H1 (cell line): ENCODE data around the gene TAOK1. TPM values are rescaled to one million over a fixed set of nuclear protein-coding genes. Genes with fewer than 3 reads are reported as not detected.

ENCODE experiments used
- CTCF ChIA-PET: fragments of 300-600 bp; sonication (Branson Sonifier 250); formaldehyde crosslinking; loops from one replicate; lab custom pipeline; 2021; ENCODE audit not compliant: partially characterized antibody; lab: Charles Lee
- POLR2A ChIA-PET: fragments of 300-600 bp; sonication (Branson Sonifier 250); formaldehyde crosslinking; loops from one replicate; lab custom pipeline; 2021; ENCODE audit warnings: inconsistent platforms; ENCODE audit not compliant: partially characterized antibody; lab: Charles Lee
- DNase-seq, 2 experiments: peaks; one replicate each; pipeline versions ENCODE4 v3.0.0 to v3.0.0-alpha.2; 2010 to 2022; ENCODE audit warnings: low spot score in 2 of 2, low read depth in 1 of 2, mixed read lengths in 1 of 2
- FAIRE-seq: peaks from 2 replicates; lab custom pipeline; 2011; peaks lifted over from hg19 to GRCh38; lab: Jason Lieb, UNC
- H2AFZ ChIP-seq: 2 replicates; pipeline ENCODE4 v1.8.1; 2012; ENCODE audit warnings: low read length, inconsistent platforms
- H2AK5ac ChIP-seq: 2 replicates; pipeline ENCODE4 v1.6.1; 2013; ENCODE audit warnings: low read depth, low read length
- H2BK120ac ChIP-seq: replicated peaks from 2 replicates; pipeline ENCODE3; 2013; ENCODE audit warnings: low read depth, low read length, inconsistent platforms
- H2BK12ac ChIP-seq: 2 replicates; pipeline ENCODE4 v1.6.1; 2013; ENCODE audit warnings: low read depth, low read length
- H2BK15ac ChIP-seq: 2 replicates; pipeline ENCODE4 v1.6.1; 2013; ENCODE audit warnings: low read length
- H2BK20ac ChIP-seq: 2 replicates; pipeline ENCODE4 v1.6.1; 2013; ENCODE audit warnings: low read length
- H2BK5ac ChIP-seq: 2 replicates; pipeline ENCODE4 v1.6.1; 2013; ENCODE audit warnings: low read depth, low read length
- H3K14ac ChIP-seq: 2 replicates; pipeline ENCODE4 v1.6.1; 2013; ENCODE audit warnings: inconsistent platforms; ENCODE audit not compliant: insufficient read length
- H3K18ac ChIP-seq: 2 replicates; pipeline ENCODE4 v1.6.1; 2013; ENCODE audit warnings: low read length; ENCODE audit errors: extremely low read depth
- H3K23ac ChIP-seq: 2 replicates; pipeline ENCODE4 v1.6.1; 2013; ENCODE audit warnings: inconsistent platforms; ENCODE audit not compliant: insufficient read length
- H3K23me2 ChIP-seq: 2 replicates; pipeline ENCODE4 v1.6.1; 2013; ENCODE audit warnings: low read depth, low read length
- H3K27ac ChIP-seq: 2 replicates; pipeline ENCODE4 v1.6.1; 2011; ENCODE audit warnings: low read depth, low read length, inconsistent platforms
- H3K27me3 ChIP-seq, 4 experiments: replicated peaks in 1 of 4; 1 replicate in 1 of 4; 2 replicates in 3 of 4; pipeline versions ENCODE4 v1.6.1 to v1.8.1; 2011 to 2013; ENCODE audit warnings: low read length in 3 of 4, mild to moderate bottlenecking in 3 of 4, inconsistent platforms in 2 of 4, mixed read lengths in 2 of 4, moderate library complexity in 1 of 4; ENCODE audit not compliant: control insufficient read depth in 3 of 4, insufficient read depth in 3 of 4; ENCODE audit errors: extremely low read depth in 1 of 4
- H3K36me3 ChIP-seq, 4 experiments: 2 replicates each; pipeline versions ENCODE4 v1.6.1 to v1.8.1; 2011 to 2013; ENCODE audit warnings: mild to moderate bottlenecking in 4 of 4, low read length in 3 of 4, moderate library complexity in 2 of 4, control low read depth in 1 of 4, inconsistent platforms in 1 of 4; ENCODE audit not compliant: insufficient read depth in 4 of 4, control insufficient read depth in 2 of 4
- H3K4ac ChIP-seq: replicated peaks from 2 replicates; pipeline ENCODE3; 2013; ENCODE audit warnings: low read length, low read depth, mixed read lengths, inconsistent platforms; ENCODE audit not compliant: insufficient read length
- H3K4me1 ChIP-seq, 4 experiments: replicated peaks in 1 of 4; 1 replicate in 1 of 4; 2 replicates in 3 of 4; pipeline versions ENCODE4 v1.6.1 to v1.8.1; 2011 to 2013; ENCODE audit warnings: low read length in 3 of 4, inconsistent platforms in 2 of 4, mixed read lengths in 1 of 4; ENCODE audit not compliant: insufficient read depth in 4 of 4, control insufficient read depth in 3 of 4
- H3K4me2 ChIP-seq, 2 experiments: 2 replicates each; pipeline versions ENCODE4 v1.6.1 to v1.8.1; 2011 to 2013; ENCODE audit warnings: low read depth in 2 of 2, low read length in 2 of 2, control low read depth in 1 of 2, inconsistent platforms in 1 of 2, mild to moderate bottlenecking in 1 of 2; ENCODE audit not compliant: insufficient read depth in 1 of 2
- H3K4me3 ChIP-seq, 4 experiments: fragments of 200-600, 300-600 bp in 1 of 4; sonication (generic), shearing (Covaris generic), sonication (Bioruptor Twin) in 1 of 4; 2 replicates each; pipeline versions ENCODE4 v1.5.1 to v1.8.1; 2011 to 2016; ENCODE audit warnings: low read length in 4 of 4, low read depth in 3 of 4, control low read depth in 2 of 4, inconsistent platforms in 2 of 4, mild to moderate bottlenecking in 2 of 4, mixed read lengths in 1 of 4, moderate library complexity in 1 of 4; ENCODE audit not compliant: insufficient read depth in 2 of 4; ENCODE audit errors: extremely low read depth in 1 of 4
- H3K56ac ChIP-seq: replicated peaks from 2 replicates; pipeline ENCODE3; 2013; ENCODE audit warnings: low read depth, mild to moderate bottlenecking, mixed read lengths, low read length, inconsistent platforms; ENCODE audit not compliant: insufficient read length
- H3K79me1 ChIP-seq: 2 replicates; pipeline ENCODE4 v1.6.1; 2013; ENCODE audit warnings: low read depth, low read length, control low read depth
- H3K79me2 ChIP-seq, 2 experiments: 2 replicates each; pipeline versions ENCODE4 v1.6.1 to v1.8.1; 2012 to 2013; ENCODE audit warnings: low read length in 2 of 2, mild to moderate bottlenecking in 2 of 2, inconsistent platforms in 1 of 2; ENCODE audit not compliant: insufficient read depth in 2 of 2, control insufficient read depth in 1 of 2
- H3K9ac ChIP-seq, 4 experiments: replicated peaks in 1 of 4; 1 replicate in 1 of 4; 2 replicates in 3 of 4; pipeline versions ENCODE4 v1.6.1 to v1.8.1; 2011 to 2013; ENCODE audit warnings: low read depth in 3 of 4, low read length in 3 of 4, control low read depth in 2 of 4, mild to moderate bottlenecking in 2 of 4, moderate library complexity in 2 of 4, inconsistent platforms in 1 of 4; ENCODE audit errors: extremely low read depth in 1 of 4
- H3K9me3 ChIP-seq, 2 experiments: 2 replicates each; pipeline versions ENCODE4 v1.6.1 to v1.8.1; 2012 to 2013; ENCODE audit warnings: mild to moderate bottlenecking in 2 of 2, moderate library complexity in 2 of 2, control low read depth in 1 of 2, inconsistent platforms in 1 of 2, low read depth in 1 of 2, low read length in 1 of 2, mixed read lengths in 1 of 2; ENCODE audit not compliant: insufficient read depth in 2 of 2
- H4K20me1 ChIP-seq, 2 experiments: replicated peaks in 1 of 2; 2 replicates each; pipeline versions ENCODE3 to v1.8.1; 2011 to 2013; ENCODE audit warnings: inconsistent platforms in 2 of 2, low read length in 2 of 2, mild to moderate bottlenecking in 1 of 2; ENCODE audit not compliant: insufficient read depth in 2 of 2, control insufficient read depth in 1 of 2
- H4K5ac ChIP-seq: 2 replicates; pipeline ENCODE4 v1.6.1; 2013; ENCODE audit warnings: low read length, low read depth, mixed read lengths, inconsistent platforms; ENCODE audit not compliant: insufficient read length
- H4K8ac ChIP-seq: 2 replicates; pipeline ENCODE4 v1.8.0; 2013; ENCODE audit warnings: mild to moderate bottlenecking, moderate library complexity, low read length, inconsistent platforms; ENCODE audit not compliant: insufficient read depth; ENCODE audit errors: extremely low read depth
- H4K91ac ChIP-seq: replicated peaks from 2 replicates; pipeline ENCODE3; 2013; ENCODE audit warnings: low read length, mixed read lengths, inconsistent platforms; ENCODE audit not compliant: insufficient read length
- ASH2L ChIP-seq: fragments of 200-600, 300-600 bp; sonication (generic); IDR thresholded peaks from one replicate; pipeline ENCODE4 v1.7.1; 2017; ENCODE audit warnings: low read length
- ATF2 ChIP-seq: IDR thresholded peaks from 2 replicates; pipeline ENCODE4 v1.6.1; 2012; ENCODE audit warnings: low read length, inconsistent platforms
- CHD2 ChIP-seq: IDR thresholded peaks from 2 replicates; pipeline ENCODE4 v1.6.1; 2012; ENCODE audit warnings: low read length, improper control_type of control experiment
- CREB1 ChIP-seq: IDR thresholded peaks from 2 replicates; pipeline ENCODE4 v1.6.1; 2012; ENCODE audit warnings: inconsistent platforms
- CTCF ChIP-seq, 3 experiments: IDR thresholded peaks; 1 replicate in 2 of 3; 2 replicates in 1 of 3; pipeline versions ENCODE4 v1.5.1 to v1.6.1; 2011; ENCODE audit warnings: low read length in 3 of 3, mild to moderate bottlenecking in 3 of 3, inconsistent platforms in 2 of 3, low read depth in 1 of 3, moderate library complexity in 1 of 3; ENCODE audit not compliant: insufficient read depth in 1 of 3; ENCODE audit errors: control extremely low read depth in 1 of 3
- EP300 ChIP-seq, 2 experiments: IDR thresholded peaks; 1 replicate in 1 of 2; 2 replicates in 1 of 2; pipeline ENCODE4 v1.6.1; 2011 to 2012; ENCODE audit warnings: low read depth in 2 of 2, low read length in 2 of 2, mild to moderate bottlenecking in 2 of 2, borderline replicate concordance in 1 of 2, inconsistent platforms in 1 of 2, moderate library complexity in 1 of 2
- JUN ChIP-seq: IDR thresholded peaks from 2 replicates; pipeline ENCODE4 v1.6.1; 2011; ENCODE audit warnings: low read depth, mild to moderate bottlenecking, improper control_type of control experiment, low read length
- PHF8 ChIP-seq: fragments of 200-600 bp; sonication (generic); conservative IDR thresholded peaks from 2 replicates; pipeline ENCODE4 v1.7.1; 2012; ENCODE audit warnings: low read depth, mild to moderate bottlenecking, inconsistent platforms, low read length, moderate library complexity
- SP4 ChIP-seq: IDR thresholded peaks from 2 replicates; pipeline ENCODE4 v1.6.1; 2012; ENCODE audit warnings: low read length, inconsistent platforms
- TCF12 ChIP-seq: IDR thresholded peaks from 2 replicates; pipeline ENCODE4 v1.6.1; 2011; ENCODE audit warnings: low read depth, mild to moderate bottlenecking, low read length
- WGBS, 2 experiments: shearing (Covaris generic) in 1 of 2; methylation state at CpG; one replicate each; pipeline versions ENCODE4 v1.1.6 to v1.1.7; 2013 to 2015; ENCODE audit warnings: low lambda C conversion rate in 2 of 2, mixed read lengths in 2 of 2, inconsistent platforms in 1 of 2, low coverage in 1 of 2, missing lambda C conversion rate in 1 of 2; ENCODE audit not compliant: insufficient replicate concordance in 2 of 2, insufficient coverage in 1 of 2, insufficient read length in 1 of 2; ENCODE audit errors: extremely low coverage in 1 of 2, missing lambda C conversion rate in 1 of 2; 5-methylcytosine and 5-hydroxymethylcytosine counted together
- polyA plus RNA-seq, 7 experiments: library from polyadenylated mRNA; depleted of rRNA in 3 of 7; stranded (reverse) in 5 of 7; unstranded in 2 of 7; fragments of >200 nt in 5 of 7; fragments of 200-250 nt in 2 of 7; gene quantifications; 1 replicate in 5 of 7; 2 replicates in 1 of 7; 4 replicates in 1 of 7; pipeline versions ENCODE4 v1.2.1 to v1.2.3, GENCODE V29; 2011 to 2013; ENCODE audit warnings: missing spikeins in 2 of 7, mixed read lengths in 2 of 7
- total RNA-seq: library from RNA; stranded (reverse); fragmentation: NEBNext Ultra II Directional; extraction: Animal tissue kit (Norgen Biotek cat#: 25700); gene quantifications from 2 replicates; pipeline ENCODE4 v1.2.1, GENCODE V29; 2021

TAOK1 gene
- total and polyA plus RNA-seq, 2 of the 8 experiments (the other 6 are each of a cell fraction or from before 2014, with no cell fraction given), result 12.2 to 90.6 TPM

- Histone ChIP-seq H3K56ac (no peak overlapping the region), H2BK15ac (no peak overlapping the region), H4K20me1 (no peaks in the 10 kb centered on the region), H3K27ac (no peak overlapping the region), H3K4me1 (no peaks in the 10 kb centered on the region), H2AFZ (no peak overlapping the region), H3K23me2 (no peaks in the 10 kb centered on the region), H2AK5ac (no peak overlapping the region), H3K18ac (no peak overlapping the region), H3K4me2 (no peak overlapping the region), H3K27me3 (no peaks in the 10 kb centered on the region), H3K79me2 (no peaks in the 10 kb centered on the region), H3K14ac (no peak overlapping the region), H3K23ac (no peak overlapping the region), H4K8ac (no peak overlapping the region), H3K36me3 (peaks cover 5 to 63% (median 19%) of the 10 kb centered on the region in 4 experiments; a peak in 6 of 8 replicates), H3K4ac (no peak overlapping the region), H2BK120ac (no peak overlapping the region), H2BK12ac (no peak overlapping the region), H2BK5ac (no peak overlapping the region), H3K79me1 (no peaks in the 10 kb centered on the region), H4K5ac (no peak overlapping the region), H3K9ac (no peak overlapping the region), H2BK20ac (no peak overlapping the region), H3K9me3 (no peaks in the 10 kb centered on the region), H3K4me3 (no peak overlapping the region), H4K91ac (no peak overlapping the region)
- no peak for DNase-seq
- WGBS, 2 experiments, result 83% methylated on average over 4 of the region's 4 CpGs; no CpG with 5 or more reads in 1 of the 2 experiments
- ChIA-PET POLR2A (interaction anchor here (0.7 kb wide), 1 partner anchor 586 kb away, joined by 3 read pairs; no protein-coding TSS in a partner anchor), CTCF (interaction anchor here (5.4 kb wide), 1 partner anchor 136 kb away, joined by 21 read pairs; no protein-coding TSS in a partner anchor)
- no peak for FAIRE-seq
- TF ChIP-seq CHD2 (no peak), CREB1 (no peak), ASH2L (no peak), SP4 (no peak), JUN (no peak), TCF12 (no peak), EP300 (IDR thresholded peaks at IDR 0.05; ENCODE audit: borderline replicate concordance in 1 of 2, low read depth in 2 of 2, low read length in 2 of 2) (no peak), PHF8 (no peak), CTCF (IDR thresholded peaks at IDR 0.05; ENCODE audit: control extremely low read depth in 1 of 3, insufficient read depth in 1 of 3, low read depth in 1 of 3, low read length in 3 of 3) (no peak), ATF2 (no peak)
These were observed 115.7 kb downstream of the TAOK1 start for GRCh38 chr17:29505836-29506235.
